ENCODE measurements around the gene TMEFF2.

The TMEFF2 gene

GRCh38 chr2:192051533-192051932, 143.2 kb downstream of the TMEFF2 start:
- no peak for FAIRE-seq
- TF ChIP-seq POLR2A (IDR thresholded peaks at IDR 0.05; ENCODE audit: low read depth, low read length): no peak
- no peak for TF ChIP-seq TAF1 (IDR thresholded peaks at IDR 0.05; ENCODE audit: borderline replicate concordance, low read depth, low read length)
- TF ChIP-seq POLR2AphosphoS5 (IDR thresholded peaks at IDR 0.05; ENCODE audit: low read depth, low read length): no peak
- no peak for DNase-seq (ENCODE audit: insufficient read length)

- no peak for FAIRE-seq
- TF ChIP-seq TAF1 (IDR thresholded peaks at IDR 0.05; ENCODE audit: borderline replicate concordance, low read depth, low read length) (no peak), POLR2AphosphoS5 (IDR thresholded peaks at IDR 0.05; ENCODE audit: low read depth, low read length) (no peak), POLR2A (IDR thresholded peaks at IDR 0.05; ENCODE audit: low read depth, low read length) (no peak)
- no peak for DNase-seq (ENCODE audit: insufficient read length)
Observed at GRCh38 chr2:192049362-192049761, 145.4 kb downstream of the TMEFF2 start.

GRCh38 chr2:192047315-192048107, 147.2 kb downstream of the TMEFF2 start:
- no peak for DNase-seq (ENCODE audit: insufficient read length)
- no peak for FAIRE-seq
- TF ChIP-seq POLR2A (IDR thresholded peaks at IDR 0.05; ENCODE audit: low read depth, low read length): no peak
- no peak for TF ChIP-seq TAF1 (IDR thresholded peaks at IDR 0.05; ENCODE audit: borderline replicate concordance, low read depth, low read length)
- TF ChIP-seq POLR2AphosphoS5 (IDR thresholded peaks at IDR 0.05; ENCODE audit: low read depth, low read length): no peak

- FAIRE-seq (no peak), DNase-seq (ENCODE audit: insufficient read length) (no peak)
- TF ChIP-seq POLR2AphosphoS5 (IDR thresholded peaks at IDR 0.05; ENCODE audit: low read depth, low read length) (no peak), POLR2A (IDR thresholded peaks at IDR 0.05; ENCODE audit: low read depth, low read length) (no peak), TAF1 (IDR thresholded peaks at IDR 0.05; ENCODE audit: borderline replicate concordance, low read depth, low read length) (no peak)
Observed at GRCh38 chr2:192044496-192044895, 150.2 kb downstream of the TMEFF2 start.

- DNase-seq (ENCODE audit: insufficient read length) (no peak), FAIRE-seq (no peak)
Observed at GRCh38 chr2:192043216-192043870, 151.4 kb downstream of the TMEFF2 start.

GRCh38 chr2:192042126-192042525, 152.6 kb downstream of the TMEFF2 start:
- FAIRE-seq (no peak), DNase-seq (ENCODE audit: insufficient read length) (no peak)
- TF ChIP-seq TAF1 (IDR thresholded peaks at IDR 0.05; ENCODE audit: borderline replicate concordance, low read depth, low read length) (no peak), POLR2AphosphoS5 (IDR thresholded peaks at IDR 0.05; ENCODE audit: low read depth, low read length) (no peak), POLR2A (IDR thresholded peaks at IDR 0.05; ENCODE audit: low read depth, low read length) (no peak)

More at GRCh38 chr2:192043216-192043870, 151.4 kb downstream of the TMEFF2 start:
- no peak for TF ChIP-seq TAF1 (IDR thresholded peaks at IDR 0.05; ENCODE audit: borderline replicate concordance, low read depth, low read length)
- TF ChIP-seq POLR2AphosphoS5 (IDR thresholded peaks at IDR 0.05; ENCODE audit: low read depth, low read length): no peak
- no peak for TF ChIP-seq POLR2A (IDR thresholded peaks at IDR 0.05; ENCODE audit: low read depth, low read length)

GRCh38 chr2:192038110-192038509, 156.6 kb downstream of the TMEFF2 start:
- FAIRE-seq (no peak), DNase-seq (ENCODE audit: insufficient read length) (no peak)
- TF ChIP-seq POLR2A (IDR thresholded peaks at IDR 0.05; ENCODE audit: low read depth, low read length) (no peak), TAF1 (IDR thresholded peaks at IDR 0.05; ENCODE audit: borderline replicate concordance, low read depth, low read length) (no peak), POLR2AphosphoS5 (IDR thresholded peaks at IDR 0.05; ENCODE audit: low read depth, low read length) (no peak)

GRCh38 chr2:192035731-192036442, 158.8 kb downstream of the TMEFF2 start:
- FAIRE-seq: no peak
- DNase-seq (ENCODE audit: insufficient read length): no peak
- TF ChIP-seq TAF1 (IDR thresholded peaks at IDR 0.05; ENCODE audit: borderline replicate concordance, low read depth, low read length): no peak
- no peak for TF ChIP-seq POLR2A (IDR thresholded peaks at IDR 0.05; ENCODE audit: low read depth, low read length)
- no peak for TF ChIP-seq POLR2AphosphoS5 (IDR thresholded peaks at IDR 0.05; ENCODE audit: low read depth, low read length)

- DNase-seq (ENCODE audit: insufficient read length) (no peak), FAIRE-seq (no peak)
- TF ChIP-seq POLR2A (IDR thresholded peaks at IDR 0.05; ENCODE audit: low read depth, low read length) (no peak), TAF1 (IDR thresholded peaks at IDR 0.05; ENCODE audit: borderline replicate concordance, low read depth, low read length) (no peak)
Observed at GRCh38 chr2:192030856-192031255, 163.9 kb downstream of the TMEFF2 start.

- DNase-seq (ENCODE audit: insufficient read length) (no peak), FAIRE-seq (no peak)
- TF ChIP-seq POLR2AphosphoS5 (IDR thresholded peaks at IDR 0.05; ENCODE audit: low read depth, low read length) (no peak), TAF1 (IDR thresholded peaks at IDR 0.05; ENCODE audit: borderline replicate concordance, low read depth, low read length) (no peak)
Observed at GRCh38 chr2:192030289-192030688, 164.4 kb downstream of the TMEFF2 start.

GRCh38 chr2:192029089-192029488, 165.6 kb downstream of the TMEFF2 start:
- TF ChIP-seq TAF1 (IDR thresholded peaks at IDR 0.05; ENCODE audit: borderline replicate concordance, low read depth, low read length) (no peak), POLR2AphosphoS5 (IDR thresholded peaks at IDR 0.05; ENCODE audit: low read depth, low read length) (no peak), POLR2A (IDR thresholded peaks at IDR 0.05; ENCODE audit: low read depth, low read length) (no peak)
- DNase-seq (ENCODE audit: insufficient read length): no peak
- no peak for FAIRE-seq
